GM12865 (cell line): ENCODE measurements around the gene LMOD3.

ENCODE experiments used
- DNase-seq: peaks from one replicate; pipeline ENCODE4 v3.0.0; 2010; ENCODE audit warnings: low read depth
- H3K4me3 ChIP-seq: 2 replicates; pipeline ENCODE4 v1.5.1; 2011; ENCODE audit warnings: mild to moderate bottlenecking, low read depth, low read length, control low read depth
- CTCF ChIP-seq: IDR thresholded peaks from 2 replicates; pipeline ENCODE4 v1.5.1; 2011; ENCODE audit warnings: low read length, control low read depth, low read depth, inconsistent platforms; ENCODE audit not compliant: insufficient read depth; ENCODE audit errors: missing control alignments

The LMOD3 gene

GRCh38 chr3:69066121-69066520 lies 56.3 kb downstream of the LMOD3 start:
- DNase-seq, result no peak
- TF ChIP-seq CTCF, result no peak
- no peak overlapping the region for H3K4me3 ChIP-seq

GRCh38 chr3:69065318-69065964 lies 57.0 kb downstream of the LMOD3 start:
- DNase-seq, result no peak
- H3K4me3 ChIP-seq, result no peak overlapping the region
- TF ChIP-seq CTCF, result no peak

GRCh38 chr3:69063636-69064035 lies 58.8 kb downstream of the LMOD3 start:
- TF ChIP-seq CTCF, result no peak
- H3K4me3 ChIP-seq, result no peak overlapping the region
- no peak for DNase-seq

- no peak for TF ChIP-seq CTCF
- no peak for DNase-seq
- no peak overlapping the region for H3K4me3 ChIP-seq
These were observed 62.7 kb downstream of the LMOD3 start for GRCh38 chr3:69059688-69060087.

- H3K4me3 ChIP-seq, result no peak overlapping the region
- no peak for DNase-seq
- TF ChIP-seq CTCF, result no peak
These were observed 63.5 kb downstream of the LMOD3 start for GRCh38 chr3:69058947-69059224.

- DNase-seq, result peak; percentile 70
- H3K4me3 ChIP-seq, result no peak overlapping the region; the same call in 1 of the 2 replicates
- TF ChIP-seq CTCF, result no peak
These were observed 64.0 kb downstream of the LMOD3 start for GRCh38 chr3:69058180-69058946.
